ENCODE results near the gene VASH2. TPM values are rescaled to one million over a fixed set of nuclear protein-coding genes. Genes with fewer than 3 reads are reported as not detected.
"Not testable (repeated sequence)": the region's sequence is repeated elsewhere in the genome, so short reads cannot be mapped to it uniquely, and the experiment has no call there.

Gene VASH2
- total and polyA plus RNA-seq, 2 of the 8 experiments (the other 6 are each of a cell fraction or from before 2014, with no cell fraction given), result 44.0 to 187 TPM

GRCh38 chr1:213027024-213027423, 76.7 kb downstream of the VASH2 start:
- H2BK12ac ChIP-seq (ENCODE audit: low read depth, low read length); H3K23me2 ChIP-seq (ENCODE audit: low read depth, low read length); H3K27ac ChIP-seq (ENCODE audit: low read depth, low read length); H3K4me1 ChIP-seq (replicated peaks in 1 of 4; ENCODE audit: control insufficient read depth in 3 of 4, insufficient read depth in 4 of 4, low read length in 3 of 4); H4K5ac ChIP-seq (ENCODE audit: insufficient read length, low read depth, low read length); H2BK120ac ChIP-seq (replicated peaks; ENCODE audit: low read depth, low read length); H4K8ac ChIP-seq (ENCODE audit: extremely low read depth, insufficient read depth, low read length); H3K36me3 ChIP-seq (ENCODE audit: control insufficient read depth in 2 of 4, insufficient read depth in 4 of 4, low read length in 3 of 4); H4K91ac ChIP-seq (replicated peaks; ENCODE audit: insufficient read length, low read length); H3K4ac ChIP-seq (replicated peaks; ENCODE audit: insufficient read length, low read depth, low read length); CTCF ChIA-PET (ENCODE audit: partially characterized antibody); H2AFZ ChIP-seq (ENCODE audit: low read length); DNase-seq (ENCODE audit: low read depth in 1 of 2, low spot score in 2 of 2); FAIRE-seq; H2AK5ac ChIP-seq (ENCODE audit: low read depth, low read length); H2BK5ac ChIP-seq (ENCODE audit: low read depth, low read length); H3K18ac ChIP-seq (ENCODE audit: extremely low read depth, low read length); H3K4me3 ChIP-seq (ENCODE audit: extremely low read depth in 1 of 4, insufficient read depth in 2 of 4, low read depth in 3 of 4, low read length in 4 of 4); H3K23ac ChIP-seq (ENCODE audit: insufficient read length); POLR2A ChIA-PET (ENCODE audit: partially characterized antibody); H3K14ac ChIP-seq (ENCODE audit: insufficient read length); H2BK15ac ChIP-seq (ENCODE audit: low read length); H3K27me3 ChIP-seq (replicated peaks in 1 of 4; ENCODE audit: control insufficient read depth in 3 of 4, extremely low read depth in 1 of 4, insufficient read depth in 3 of 4, low read length in 3 of 4); H3K56ac ChIP-seq (replicated peaks; ENCODE audit: insufficient read length, low read depth, low read length); H3K9ac ChIP-seq (replicated peaks in 1 of 4; ENCODE audit: extremely low read depth in 1 of 4, low read depth in 3 of 4, low read length in 3 of 4); H3K9me3 ChIP-seq (ENCODE audit: insufficient read depth in 2 of 2, low read depth in 1 of 2, low read length in 1 of 2); H4K20me1 ChIP-seq (replicated peaks in 1 of 2; ENCODE audit: control insufficient read depth in 1 of 2, insufficient read depth in 2 of 2, low read length in 2 of 2); H2BK20ac ChIP-seq (ENCODE audit: low read length); H3K79me2 ChIP-seq (ENCODE audit: control insufficient read depth in 1 of 2, insufficient read depth in 2 of 2, low read length in 2 of 2); H3K4me2 ChIP-seq (ENCODE audit: insufficient read depth in 1 of 2, low read depth in 2 of 2, low read length in 2 of 2); H3K79me1 ChIP-seq (ENCODE audit: low read depth, low read length): not testable (repeated sequence)
- 84% methylated on average over 3 of the region's 3 CpGs; no CpG with 5 or more reads in 1 of the 2 experiments for WGBS, 2 experiments (ENCODE audit: extremely low coverage in 1 of 2, insufficient coverage in 1 of 2, insufficient read length in 1 of 2, insufficient replicate concordance in 2 of 2, low coverage in 1 of 2, low lambda C conversion rate in 2 of 2, missing lambda C conversion rate in 1 of 2)
